Neural cell (in vitro differentiated cells): ENCODE results near the gene IGSF1. TPM values are rescaled to one million over a fixed set of nuclear protein-coding genes. Genes with fewer than 3 reads are reported as not detected.

Experiments
- H2AFZ ChIP-seq: fragments of 200-600, 300-800 bp; sonication (generic), shearing (Covaris generic); 2 replicates; pipeline ENCODE4 v1.6.0; 2014; ENCODE audit warnings: low read depth, mild to moderate bottlenecking, antibody characterized with exemption, low read length, moderate library complexity
- H3F3A ChIP-seq: fragments of 200-600 bp; shearing (Covaris generic); 2 replicates; pipeline ENCODE4 v1.6.1; 2016; ENCODE audit warnings: mild to moderate bottlenecking, moderate library complexity, mixed read lengths, antibody characterized with exemption, low read length; ENCODE audit not compliant: insufficient read depth, poor library complexity, severe bottlenecking
- H3K27ac ChIP-seq: fragments of 200-600, 300-800 bp; sonication (generic), shearing (Covaris generic); 2 replicates; pipeline ENCODE4 v1.5.1; 2014; ENCODE audit warnings: mild to moderate bottlenecking, low read length, moderate library complexity
- H3K27me3 ChIP-seq: fragments of 300-800, 200-600 bp; sonication (generic), shearing (Covaris generic); 2 replicates; pipeline ENCODE4 v1.6.0; 2014; ENCODE audit warnings: mild to moderate bottlenecking, low read depth, low read length, moderate library complexity; ENCODE audit not compliant: insufficient read depth
- H3K36me3 ChIP-seq: fragments of 300-800, 200-600 bp; sonication (generic), shearing (Covaris generic); 2 replicates; pipeline ENCODE4 v1.5.1; 2014; ENCODE audit warnings: mild to moderate bottlenecking, antibody characterized with exemption, low read length, moderate library complexity; ENCODE audit not compliant: insufficient read depth
- H3K4me2 ChIP-seq: fragments of 300-800, 200-600 bp; sonication (generic), shearing (Covaris generic); 2 replicates; pipeline ENCODE4 v1.6.0; 2014; ENCODE audit warnings: mild to moderate bottlenecking, low read length
- H3K4me3 ChIP-seq: fragments of 300-800, 200-600 bp; sonication (generic), shearing (Covaris generic); 2 replicates; pipeline ENCODE4 v1.5.1; 2014; ENCODE audit warnings: mild to moderate bottlenecking, low read length, moderate library complexity
- H3K79me2 ChIP-seq: fragments of 200-600 bp; shearing (Covaris generic); replicated peaks from 2 replicates; pipeline ENCODE4 v1.6.0; 2014; ENCODE audit warnings: mild to moderate bottlenecking, low read length, moderate library complexity; ENCODE audit not compliant: insufficient read depth
- H3K9ac ChIP-seq: fragments of 300-800, 200-600 bp; sonication (generic), shearing (Covaris generic); 2 replicates; pipeline ENCODE4 v1.6.1; 2016; ENCODE audit warnings: mild to moderate bottlenecking, low read length, mixed read lengths
- H3K9me2 ChIP-seq: fragments of 200-600 bp; shearing (Covaris generic); 2 replicates; pipeline ENCODE4 v1.6.1; 2016; ENCODE audit warnings: mild to moderate bottlenecking, low read length, mixed read lengths; ENCODE audit not compliant: insufficient read depth
- H3K9me3 ChIP-seq: fragments of 200-600, 300-800 bp; sonication (generic), shearing (Covaris generic); 2 replicates; pipeline ENCODE4 v1.6.1; 2016; ENCODE audit warnings: mild to moderate bottlenecking, mixed run types, low read length, moderate library complexity, mixed read lengths
- H4K20me1 ChIP-seq: fragments of 200-600 bp; shearing (Covaris generic); 2 replicates; pipeline ENCODE4 v1.6.1; 2016; ENCODE audit warnings: mild to moderate bottlenecking, mixed run types; ENCODE audit not compliant: insufficient read depth
- CTCF ChIP-seq: fragments of 450-650 bp; IDR thresholded peaks from 2 replicates; pipeline ENCODE4 v1.5.1; 2014; ENCODE audit warnings: antibody characterized with exemption, mild to moderate bottlenecking, moderate library complexity; ENCODE audit not compliant: poor library complexity, severe bottlenecking
- EP300 ChIP-seq: fragments of 450-650 bp; conservative IDR thresholded peaks from 2 replicates; pipeline ENCODE4 v1.6.1; 2014; ENCODE audit warnings: antibody characterized with exemption, mild to moderate bottlenecking, moderate library complexity; ENCODE audit not compliant: poor library complexity, severe bottlenecking
- EZH2 ChIP-seq: fragments of 200-600, 300-800 bp; shearing (Covaris generic), sonication (generic); IDR thresholded peaks from 2 replicates; pipeline ENCODE4 v1.6.1; 2014; ENCODE audit warnings: antibody characterized with exemption, low read length, borderline replicate concordance, mild to moderate bottlenecking; ENCODE audit not compliant: insufficient read depth, poor library complexity, severe bottlenecking
- MXI1 ChIP-seq: fragments of 450-650 bp; conservative IDR thresholded peaks from 2 replicates; pipeline ENCODE4 v1.6.1; 2014; ENCODE audit warnings: antibody characterized with exemption, mild to moderate bottlenecking; ENCODE audit not compliant: poor library complexity, severe bottlenecking
- POLR2AphosphoS5 ChIP-seq: IDR thresholded peaks from 2 replicates; pipeline ENCODE4 v1.6.1; 2012
- RAD21 ChIP-seq: fragments of 450-650 bp; conservative IDR thresholded peaks from 2 replicates; pipeline ENCODE4 v1.6.1; 2014; ENCODE audit warnings: antibody characterized with exemption, mild to moderate bottlenecking, moderate library complexity
- REST ChIP-seq: IDR thresholded peaks from 2 replicates; pipeline ENCODE4 v1.6.1; 2012; ENCODE audit warnings: borderline replicate concordance
- SMC3 ChIP-seq: fragments of 450-650 bp; conservative IDR thresholded peaks from 2 replicates; pipeline ENCODE4 v1.6.1; 2014; ENCODE audit warnings: antibody characterized with exemption, mild to moderate bottlenecking, moderate library complexity; ENCODE audit not compliant: poor library complexity
- TAF1 ChIP-seq: IDR thresholded peaks from 2 replicates; pipeline ENCODE4 v1.6.1; 2012; ENCODE audit warnings: low read depth
- polyA plus RNA-seq: library from polyadenylated mRNA; depleted of rRNA; stranded (reverse); fragments of >200 nt; gene quantifications from 2 replicates; pipeline ENCODE4 v1.2.3, GENCODE V29; 2014

IGSF1 gene
- polyA plus RNA-seq, 1 donor from 2014 or later, result 2.6 TPM

- no peaks in the 10 kb centered on the region for H3K36me3 ChIP-seq
- H3F3A ChIP-seq, result no peaks in the 10 kb centered on the region
- H3K4me3 ChIP-seq, result no peak overlapping the region
- no peaks in the 10 kb centered on the region for H3K27me3 ChIP-seq
- no peaks in the 10 kb centered on the region for H4K20me1 ChIP-seq
- no peaks in the 10 kb centered on the region for H3K9me3 ChIP-seq
- no peaks in the 10 kb centered on the region for H3K79me2 ChIP-seq
- no peak overlapping the region for H2AFZ ChIP-seq
- no peak overlapping the region for H3K9ac ChIP-seq
- TF ChIP-seq MXI1, result no peak
- no peak for TF ChIP-seq CTCF
- TF ChIP-seq EZH2, result no peak
- no peak overlapping the region for H3K4me2 ChIP-seq
- H3K27ac ChIP-seq, result no peak overlapping the region
- H3K9me2 ChIP-seq, result no peaks in the 10 kb centered on the region
These were observed 9.7 kb upstream of the IGSF1 start for GRCh38 chrX:131298846-131299245.

- H3F3A ChIP-seq, result no peaks in the 10 kb centered on the region
- H3K36me3 ChIP-seq, result no peaks in the 10 kb centered on the region
- H4K20me1 ChIP-seq, result no peaks in the 10 kb centered on the region
- TF ChIP-seq REST, result no peak
- no peak for TF ChIP-seq TAF1
- no peak for TF ChIP-seq POLR2AphosphoS5
- no peak for TF ChIP-seq RAD21
- TF ChIP-seq EZH2, result no peak
- TF ChIP-seq EP300, result no peak
- no peak for TF ChIP-seq MXI1
- TF ChIP-seq CTCF, result no peak
- TF ChIP-seq SMC3, result no peak
- H3K27me3 ChIP-seq, result no peaks in the 10 kb centered on the region
- H3K9me2 ChIP-seq, result no peaks in the 10 kb centered on the region
- H3K79me2 ChIP-seq, result no peaks in the 10 kb centered on the region
- no peak overlapping the region for H3K9ac ChIP-seq
- H2AFZ ChIP-seq, result no peak overlapping the region
- no peak overlapping the region for H3K27ac ChIP-seq
- no peak overlapping the region for H3K4me2 ChIP-seq
- no peak overlapping the region for H3K4me3 ChIP-seq
- no peaks in the 10 kb centered on the region for H3K9me3 ChIP-seq
These were observed 8.9 kb upstream of the IGSF1 start for GRCh38 chrX:131298036-131298435.
